AG04449 (cell line): Measurements from ENCODE around the gene SPEG.
A peak's percentile ranks its signal among the peaks of the same experiment; 100 is the strongest.

Source experiments
- CTCF ChIA-PET: fragments of 350-600 bp; formaldehyde crosslinking; extraction: SDS; loops from one replicate; lab custom pipeline; 2021; ENCODE audit warnings: antibody characterized with exemption; lab: Yijun Ruan, JAX
- POLR2A ChIA-PET: fragments of 400-600, 350-600 bp; formaldehyde crosslinking; extraction: SDS; loops from one replicate; lab custom pipeline; 2020; ENCODE audit warnings: antibody characterized with exemption, inconsistent platforms; lab: Yijun Ruan, JAX
- DNase-seq: peaks from one replicate; pipeline ENCODE4 v3.0.0-alpha.2; 2010; ENCODE audit warnings: low read depth, low spot score
- H3K4me3 ChIP-seq: 2 replicates; pipeline ENCODE4 v1.5.1; 2011; ENCODE audit warnings: low read depth, mild to moderate bottlenecking, control low read depth, low read length
- CTCF ChIP-seq: IDR thresholded peaks from one replicate; pipeline ENCODE4 v1.5.1; 2011; ENCODE audit warnings: mild to moderate bottlenecking, moderate library complexity, low read length, control low read depth, inconsistent platforms; ENCODE audit not compliant: insufficient read depth; ENCODE audit errors: missing control alignments

The SPEG gene

GRCh38 chr2:219493086-219493485 lies 58.4 kb downstream of the SPEG start:
- CTCF ChIA-PET: interaction anchor here (3.0 to 39.0 kb wide), 5 partner anchors 16 to 197 kb away, joined by 25 to 1084 read pairs (median 164); partner anchors contain the start of gene ASIC4
- no peak for DNase-seq
- TF ChIP-seq CTCF: no peak
- no peak overlapping the region for H3K4me3 ChIP-seq
- POLR2A ChIA-PET: interaction anchor here (1.0 kb wide), 1 partner anchor 11 kb away, joined by 4 read pairs; no protein-coding TSS in a partner anchor

- no peak for TF ChIP-seq CTCF
- CTCF ChIA-PET: interaction anchor here (0.7 to 39.0 kb wide), 26 partner anchors 9 to 195 kb away, joined by 3 to 1084 read pairs (median 7); partner anchors contain the start of genes ASIC4, CHPF, SPEG and TMEM198
These were observed 60.4 kb downstream of the SPEG start for GRCh38 chr2:219494952-219495530.

GRCh38 chr2:219495531-219496122 lies 61.0 kb downstream of the SPEG start:
- CTCF ChIA-PET: interaction anchor here (0.6 to 39.0 kb wide), 31 partner anchors 8 to 195 kb away, joined by 3 to 1084 read pairs (median 6); partner anchors contain the start of genes ASIC4, CHPF, SPEG and TMEM198
- no peak overlapping the region for H3K4me3 ChIP-seq
- POLR2A ChIA-PET: interaction anchor here (0.7 to 1.9 kb wide), 6 partner anchors 9 to 37 kb away, joined by 3 to 7 read pairs (median 4); no protein-coding TSS in a partner anchor
- peak; percentile 71 for TF ChIP-seq CTCF
- no peak for DNase-seq

More at GRCh38 chr2:219494952-219495530, 60.4 kb downstream of the SPEG start:
- POLR2A ChIA-PET: interaction anchor here (0.7 to 1.9 kb wide), 7 partner anchors 9 to 37 kb away, joined by 3 to 7 read pairs (median 4); no protein-coding TSS in a partner anchor
- H3K4me3 ChIP-seq: no peak overlapping the region
- no peak for DNase-seq

GRCh38 chr2:219496247-219496824 lies 61.7 kb downstream of the SPEG start:
- ChIA-PET CTCF (interaction anchor here (0.7 to 39.0 kb wide), 22 partner anchors 14 to 194 kb away, joined by 3 to 1084 read pairs (median 6); partner anchors contain the start of gene ASIC4), POLR2A (interaction anchor here (1.2 to 2.8 kb wide), 3 partner anchors 10 to 33 kb away, joined by 4 to 8 read pairs (median 7); no protein-coding TSS in a partner anchor)
- TF ChIP-seq CTCF: no peak
- no peak for DNase-seq
- no peak overlapping the region for H3K4me3 ChIP-seq

- ChIA-PET CTCF (interaction anchor here (0.8 to 39.0 kb wide), 11 partner anchors 13 to 193 kb away, joined by 3 to 1084 read pairs (median 5); partner anchors contain the start of gene ASIC4), POLR2A (interaction anchor here (0.6 to 3.8 kb wide), 10 partner anchors 11 to 88 kb away, joined by 3 to 28 read pairs (median 7); partner anchors contain the start of genes CHPF and TMEM198)
- H3K4me3 ChIP-seq: peak overlapping the region; percentile 12
- no peak for DNase-seq
- no peak for TF ChIP-seq CTCF
These were observed 62.3 kb downstream of the SPEG start for GRCh38 chr2:219496825-219497494.
